NCI-H2081 (cell line): ENCODE measurements around the gene C17orf67.

Experiments
- DNase-seq, 2 experiments: peaks; one replicate each; lab custom pipeline; 2025; lab: John Stamatoyannopoulos, UW

Gene C17orf67, protein sequence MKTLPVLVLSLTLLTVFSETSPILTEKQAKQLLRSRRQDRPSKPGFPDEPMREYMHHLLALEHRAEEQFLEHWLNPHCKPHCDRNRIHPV

DNA sequence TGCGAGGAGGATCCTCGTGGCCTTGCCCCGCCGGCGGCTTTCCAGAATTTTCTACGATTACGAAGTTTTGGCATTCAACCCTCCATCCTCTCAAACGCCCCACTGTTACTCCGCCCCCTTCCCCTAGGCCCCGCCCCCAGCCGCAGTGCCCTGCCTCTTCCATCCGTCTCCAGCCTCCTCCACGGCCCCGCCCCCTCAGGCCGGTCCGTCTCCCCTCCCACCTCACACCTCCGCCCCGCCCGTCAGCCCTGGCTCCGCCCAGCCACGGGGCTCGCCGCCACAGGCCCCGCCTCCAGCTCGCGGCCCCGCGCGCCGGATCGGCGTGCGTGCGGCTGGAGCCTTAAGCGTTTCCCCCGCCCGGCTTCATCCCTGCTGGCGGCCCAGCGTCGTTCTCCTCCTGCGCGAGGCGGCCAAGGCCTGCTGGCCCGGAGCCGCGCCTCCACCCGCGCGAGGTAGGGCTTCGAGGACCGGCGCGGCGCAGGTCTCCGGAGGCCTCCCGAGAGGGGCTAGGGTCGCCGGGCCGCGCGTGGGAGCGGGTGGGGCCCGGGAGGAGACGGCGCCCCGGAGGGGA, at the start of gene C17orf67, which contains the start of gene DGKE:
Gene C17orf67, minus strand, starts transcription at position 112 of the 571 bp plus-strand sequence. CDS start 18,110 bp downstream, outside the sequence.
Gene DGKE, plus strand, starts transcription at position 343 of the 571 bp plus-strand sequence. CDS start 645 bp downstream, outside the sequence.
- peak; percentile 93 to 98 for DNase-seq

DNA sequence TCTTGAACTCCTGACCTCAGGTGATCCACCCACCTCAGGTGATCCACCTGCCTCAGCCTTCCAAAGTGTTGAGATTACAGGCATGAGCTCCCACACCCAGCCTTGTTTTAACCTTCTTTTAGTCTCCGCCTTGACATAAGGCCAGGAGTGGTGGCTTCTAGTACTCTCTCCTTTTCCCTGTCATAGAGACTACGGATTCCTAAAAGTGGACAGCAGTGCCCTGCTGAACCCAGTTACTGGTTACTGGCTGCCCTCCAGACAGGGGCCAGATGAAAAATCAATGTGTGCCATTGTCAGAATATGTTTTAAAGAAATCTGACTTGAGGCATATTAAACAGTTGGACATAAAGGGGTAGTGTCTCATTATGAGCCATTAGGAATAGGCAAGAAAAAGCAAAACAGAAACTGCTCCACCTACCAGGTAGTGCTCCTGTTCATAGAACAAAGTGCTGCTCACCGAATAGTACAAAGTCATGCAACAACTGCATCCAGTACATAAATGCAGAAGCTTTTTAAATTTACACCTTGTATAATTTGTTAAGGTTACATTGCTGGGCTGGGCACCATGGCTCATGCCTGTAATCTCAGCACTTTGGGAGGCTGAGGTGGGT, 48.1 kb upstream of the C17orf67 start:
- no peak for DNase-seq

DNA sequence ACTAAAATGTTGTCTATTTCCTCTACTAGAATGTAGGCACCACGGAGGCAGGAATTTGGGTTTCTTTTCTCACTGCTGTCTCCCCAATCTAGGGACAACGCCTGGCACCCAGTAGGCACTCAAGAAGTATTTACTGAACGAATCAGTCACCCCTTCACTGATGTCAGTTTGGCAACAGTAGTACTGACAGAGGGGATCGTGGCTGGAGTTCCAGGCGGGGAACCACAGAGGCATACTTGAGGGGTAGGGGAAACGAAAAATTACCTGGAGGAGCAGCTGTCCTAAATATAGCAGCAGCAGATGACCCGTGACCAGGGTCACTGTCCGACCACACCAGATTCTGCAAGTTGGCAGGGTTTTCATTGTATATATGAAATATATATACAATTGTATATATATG, 46.9 kb upstream of the C17orf67 start:
- no peak for DNase-seq

DNA sequence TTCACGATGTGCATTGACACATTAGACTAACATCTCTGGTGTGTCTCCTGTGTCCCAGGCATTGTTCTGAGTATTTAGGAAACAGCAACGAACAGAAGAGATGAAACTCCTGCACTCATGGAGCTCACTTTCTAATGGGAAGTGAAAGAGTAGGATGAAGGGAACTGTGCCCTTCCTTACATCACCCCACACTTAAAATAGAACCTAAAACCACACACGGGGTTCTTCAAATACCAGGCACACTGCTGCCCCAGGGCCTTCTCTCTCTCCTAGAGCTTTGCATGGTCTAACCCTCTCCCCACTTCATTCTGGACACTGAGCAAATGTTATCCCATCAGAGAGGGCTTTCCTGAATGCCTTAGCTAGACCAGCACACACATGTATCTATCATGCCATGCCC, 46.4 kb upstream of the C17orf67 start:
- DNase-seq: no peak

DNA sequence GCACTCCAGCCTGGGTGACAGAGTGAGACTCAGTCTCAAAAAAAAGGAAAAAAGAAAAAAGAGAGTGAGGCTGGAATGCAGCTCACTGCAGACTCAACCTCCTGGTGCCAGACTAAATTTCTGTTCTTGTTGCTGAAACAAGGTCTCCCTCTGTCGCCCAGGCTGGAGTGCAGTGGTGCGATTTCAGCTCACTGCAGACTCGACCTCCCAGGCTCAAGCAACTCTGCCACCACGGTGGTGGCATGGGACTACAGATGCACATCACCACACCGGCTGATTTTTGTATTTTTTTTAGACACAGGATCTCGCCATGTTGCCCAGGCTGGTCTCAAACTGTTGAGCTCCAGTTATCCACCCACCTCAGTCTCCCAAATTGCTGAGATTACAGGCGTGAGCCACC, 45.6 kb upstream of the C17orf67 start:
- DNase-seq: no peak

DNA sequence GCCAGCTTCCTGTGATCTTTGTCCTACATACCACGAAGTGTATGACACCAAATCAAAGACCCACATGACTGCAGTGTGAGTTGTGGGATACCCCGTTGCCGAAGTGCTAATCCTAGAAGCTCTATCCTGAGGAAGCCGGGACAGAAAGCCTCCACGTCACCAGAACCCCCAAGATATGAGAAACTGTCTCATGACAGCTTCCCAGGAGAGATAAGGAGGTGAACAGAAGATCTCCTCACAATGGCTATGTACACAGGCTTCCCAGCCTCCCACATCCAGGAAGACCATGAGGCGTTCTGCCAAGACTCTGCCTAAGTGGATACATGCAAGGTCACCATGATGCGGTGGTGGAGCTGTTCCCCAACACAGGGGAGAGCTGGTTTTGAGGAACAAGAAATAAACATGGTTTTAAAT, 43.1 kb upstream of the C17orf67 start:
- no peak for DNase-seq

DNA sequence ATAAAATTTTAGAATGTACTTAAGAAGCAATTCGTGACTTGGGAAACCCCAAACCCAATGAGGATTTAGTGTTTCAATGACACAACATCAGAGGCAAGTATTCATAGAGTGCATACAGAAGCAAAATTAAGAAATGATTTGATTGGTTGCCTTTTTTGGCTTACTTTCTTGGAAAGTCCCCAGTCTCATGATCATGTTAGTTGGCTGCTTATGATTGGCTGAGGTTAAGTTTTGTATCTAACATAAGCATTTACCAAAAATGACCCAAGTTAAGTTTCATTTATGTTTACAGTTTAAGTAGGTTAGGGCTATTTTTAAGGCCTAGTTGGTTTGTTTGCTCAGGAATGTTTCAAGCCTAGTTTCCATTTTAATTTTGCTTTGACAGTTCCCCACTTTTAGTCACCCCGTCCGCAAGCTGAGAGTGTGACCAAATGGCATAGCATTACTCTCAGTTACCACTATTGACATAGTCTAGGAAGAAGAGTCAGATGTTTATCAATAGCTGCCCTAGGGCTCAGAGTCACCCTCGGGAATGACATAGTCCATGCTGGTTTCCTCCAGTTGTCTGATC, 36.4 kb upstream of the C17orf67 start:
- no peak for DNase-seq

DNA sequence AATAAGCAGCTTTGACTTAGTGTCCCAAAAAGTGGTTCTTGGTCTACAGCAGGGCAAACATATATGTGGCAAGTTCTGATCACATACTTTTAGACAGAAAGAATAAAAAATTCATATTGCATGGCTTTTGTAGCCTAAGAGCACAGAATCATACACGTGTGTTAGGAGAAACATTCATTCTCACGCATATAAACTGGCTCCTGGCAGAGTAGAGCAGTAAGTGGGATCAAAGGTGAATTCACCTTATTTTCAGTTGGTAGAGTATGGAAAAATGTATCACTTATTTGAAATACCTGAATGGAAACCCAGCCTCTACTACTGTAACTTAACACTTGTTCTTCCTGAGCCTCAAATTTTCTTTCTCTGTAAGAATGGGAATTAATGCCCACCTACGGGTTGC, 35.0 kb upstream of the C17orf67 start:
- DNase-seq: no peak

DNA sequence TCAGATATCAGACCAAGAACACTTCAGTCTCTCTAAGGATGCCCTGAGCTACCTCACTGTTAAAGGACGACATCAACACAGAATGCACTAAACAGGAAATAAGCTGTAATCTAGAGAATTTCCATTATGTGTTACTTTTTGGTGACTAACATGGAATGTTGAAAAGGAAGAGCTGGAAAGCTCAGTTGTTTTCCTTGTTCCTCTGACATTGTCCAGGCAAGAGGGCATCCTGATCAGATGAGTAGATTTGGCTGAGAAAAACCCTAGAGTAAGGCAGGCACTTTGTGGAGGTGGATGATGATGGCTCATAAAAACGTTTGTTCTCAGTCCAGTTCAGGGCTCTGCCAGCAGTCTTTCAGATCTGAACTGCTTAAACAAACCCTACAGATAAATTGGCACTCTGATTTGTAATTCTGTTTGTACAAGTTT, 34.2 kb upstream of the C17orf67 start:
- DNase-seq: peak in 1 of 2 experiments; percentile 15

DNA sequence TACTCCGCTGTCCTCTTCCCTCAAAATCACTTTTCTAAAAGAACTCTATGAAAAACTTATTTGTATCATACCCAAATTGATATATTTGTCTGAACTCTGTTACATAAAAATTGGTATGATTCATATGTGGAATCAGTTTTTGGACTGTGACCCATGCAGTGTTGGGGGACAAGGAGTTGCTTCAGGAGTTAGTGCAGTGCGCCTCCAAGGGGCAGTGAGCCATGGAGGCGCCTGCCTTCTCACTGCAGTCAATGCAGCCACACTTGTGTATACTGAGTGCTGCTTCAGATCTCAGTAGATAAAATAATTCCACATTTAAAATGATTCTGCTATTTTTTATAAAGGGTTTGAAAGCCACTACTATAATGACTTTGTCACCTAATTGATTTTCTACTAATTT, 32.8 kb upstream of the C17orf67 start:
- DNase-seq: no peak

DNA sequence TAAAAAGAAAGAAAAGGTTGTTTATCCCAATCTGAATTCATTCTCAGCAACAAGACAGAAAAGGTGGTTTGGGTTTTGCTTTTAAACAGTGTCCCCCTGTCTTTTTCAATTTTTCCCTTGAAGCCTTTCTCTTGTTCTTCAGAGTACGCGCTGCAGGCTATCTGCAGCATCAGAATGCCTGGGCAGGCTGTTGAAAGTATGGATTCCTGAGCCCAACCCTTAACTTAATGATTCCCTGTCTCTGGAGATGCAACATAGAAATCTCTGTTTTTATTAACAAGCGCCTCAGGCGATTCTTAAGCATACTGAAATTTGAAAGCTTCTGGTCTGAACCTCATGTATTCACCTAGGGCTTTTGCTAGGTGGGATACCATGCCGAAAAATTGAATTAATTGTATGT, 32.4 kb upstream of the C17orf67 start:
- DNase-seq: no peak

DNA sequence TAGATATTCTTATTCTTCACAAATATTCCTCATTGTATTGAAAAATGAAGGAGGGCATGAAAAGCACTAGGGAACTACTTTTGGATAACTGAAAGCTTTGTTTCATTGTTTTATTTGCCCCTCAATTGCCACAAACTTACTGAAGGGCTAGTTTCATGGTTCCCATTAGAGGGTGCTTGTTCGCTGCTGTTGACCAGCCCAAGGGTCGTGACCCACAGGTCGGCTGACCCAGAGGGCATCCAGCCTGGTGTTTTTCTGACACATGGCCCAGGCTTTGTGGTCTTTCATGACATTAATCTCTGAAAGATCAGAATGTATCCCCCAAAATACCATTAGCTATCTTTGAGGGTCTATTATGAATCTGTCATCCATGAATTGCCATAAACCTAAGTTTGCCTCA, 30.3 kb upstream of the C17orf67 start:
- DNase-seq: no peak

DNA sequence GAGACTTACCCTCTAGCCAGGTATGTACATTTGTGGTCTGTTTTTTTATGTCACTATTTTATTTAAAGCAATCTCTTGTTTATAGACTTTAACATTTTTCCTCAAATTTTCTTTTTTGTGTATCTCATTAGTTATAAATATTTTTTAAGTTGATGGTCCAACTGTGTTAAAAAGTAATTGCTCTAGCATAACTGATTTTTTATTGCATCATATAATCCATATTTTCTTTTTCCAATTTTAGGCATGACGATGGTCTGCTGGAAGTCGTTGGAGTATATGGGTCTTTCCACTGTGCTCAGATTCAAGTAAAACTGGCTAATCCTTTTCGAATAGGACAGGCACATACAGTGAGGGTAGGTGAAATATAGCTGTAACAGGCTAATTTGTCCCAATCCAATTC, 28.2 kb upstream of the C17orf67 start:
- DNase-seq: no peak

DNA sequence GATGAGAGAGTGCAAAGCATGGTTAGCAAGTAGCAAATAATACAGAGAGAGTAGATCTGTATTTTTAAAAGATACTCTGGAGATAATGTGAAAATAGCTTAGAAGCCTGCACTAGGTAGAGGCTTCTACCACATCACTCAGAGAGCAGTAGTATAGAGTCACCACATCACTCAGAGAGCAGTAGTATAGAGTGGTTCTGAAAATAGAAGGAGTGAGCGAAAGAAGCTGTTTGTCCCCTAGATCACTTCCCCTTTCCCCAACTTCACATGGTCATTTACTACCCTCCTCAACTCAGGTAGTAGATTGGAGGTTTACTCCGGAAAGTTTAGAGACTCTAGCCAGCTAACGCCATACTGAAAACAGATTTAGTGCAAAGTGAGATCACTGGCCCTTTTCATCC, 17.3 kb upstream of the C17orf67 start:
- no peak for DNase-seq

DNA sequence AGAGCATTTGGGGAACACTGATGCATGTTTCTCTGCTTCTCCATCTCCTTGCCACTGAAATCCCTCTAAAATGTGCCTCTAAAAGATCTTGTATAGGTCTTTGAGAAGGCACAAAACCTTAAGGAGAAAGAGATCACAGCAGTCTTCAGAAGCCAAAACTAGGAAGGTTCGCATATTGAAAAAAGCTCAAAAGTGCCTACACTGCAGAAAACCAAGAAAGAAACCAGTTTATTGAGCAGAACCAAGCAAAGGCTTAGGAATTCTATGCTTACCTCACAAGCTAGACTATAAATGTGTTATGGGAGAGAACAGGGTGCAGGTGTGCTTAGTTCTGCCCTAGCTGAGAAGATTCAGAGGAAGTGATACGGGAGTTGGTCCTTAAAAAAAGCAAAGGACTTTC, 16.9 kb upstream of the C17orf67 start:
- no peak for DNase-seq

DNA sequence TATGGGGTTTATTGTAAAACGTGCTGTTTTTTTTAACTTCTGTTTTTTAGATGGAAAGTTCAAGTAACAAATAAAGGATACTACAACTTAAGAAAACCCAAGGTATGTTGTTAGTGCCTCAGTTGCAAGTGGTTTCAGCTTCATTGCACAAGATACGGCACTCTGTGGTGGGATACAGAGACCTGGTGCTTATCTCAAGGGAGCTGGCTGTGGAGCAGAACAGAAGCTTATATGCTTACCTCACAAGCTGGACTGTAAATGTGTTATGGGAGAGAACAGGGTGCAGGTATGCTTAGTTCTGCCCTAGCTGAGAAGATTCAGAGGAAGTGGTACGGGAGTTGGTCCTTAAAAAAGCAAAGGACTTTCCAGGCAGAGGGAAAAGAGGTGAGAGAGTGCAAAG, 15.4 kb upstream of the C17orf67 start:
- no peak for DNase-seq

DNA sequence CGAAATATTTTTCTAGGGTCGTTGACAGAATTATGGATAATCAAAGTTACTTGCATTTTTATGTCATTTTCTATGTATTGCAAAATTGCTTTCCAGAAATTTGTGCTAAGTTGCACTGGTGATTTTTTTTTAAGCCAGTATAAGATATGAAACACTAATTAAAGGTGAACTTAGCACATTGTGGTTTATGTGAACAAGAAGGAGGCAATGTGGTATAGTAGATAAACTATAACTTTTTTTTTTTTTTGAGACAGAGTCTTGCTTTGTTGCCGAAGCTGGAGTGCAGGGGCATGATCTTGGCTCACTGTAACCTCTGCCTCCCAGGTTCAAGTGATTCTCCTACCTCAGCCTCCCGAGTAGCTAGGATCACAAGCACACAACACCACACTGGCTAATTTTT, 13.4 kb upstream of the C17orf67 start:
- DNase-seq: no peak

DNA sequence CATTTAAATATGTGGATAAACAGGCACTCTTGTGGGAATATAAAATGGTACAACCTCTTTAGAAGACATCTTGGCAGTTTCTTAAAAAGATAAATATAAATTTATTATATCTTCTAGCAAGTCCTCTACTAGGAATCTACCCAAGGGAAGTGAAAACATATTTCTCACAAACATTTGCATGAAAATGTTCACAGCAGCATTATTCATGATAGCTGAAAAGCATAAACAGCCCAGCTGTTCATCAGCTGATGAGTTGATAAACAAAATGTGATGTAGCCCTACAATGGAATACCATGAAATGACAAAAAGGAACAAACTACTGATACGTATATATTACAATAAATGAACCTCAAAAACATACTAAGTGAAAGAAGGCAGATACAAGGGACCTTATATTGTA, 12.2 kb upstream of the C17orf67 start:
- no peak for DNase-seq

DNA sequence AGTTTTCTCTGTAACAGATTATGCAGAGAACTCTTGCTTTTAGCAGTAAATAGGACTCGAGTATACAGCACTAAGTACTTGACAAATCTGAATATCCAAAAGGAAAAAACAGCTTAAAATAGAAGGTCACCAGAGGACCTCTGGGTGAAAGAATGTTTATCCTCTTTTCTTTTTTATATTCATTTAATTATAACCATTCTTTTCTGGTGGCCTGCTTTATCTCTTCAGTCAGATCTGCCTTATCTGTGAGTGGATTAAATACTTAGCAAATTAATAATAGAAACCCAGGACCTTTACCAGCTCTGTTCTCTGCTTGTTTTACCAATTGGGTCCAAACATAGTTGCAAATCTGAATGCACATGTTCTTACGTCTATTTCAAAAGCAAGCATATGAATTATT, 8.9 kb upstream of the C17orf67 start:
- DNase-seq: no peak

DNA sequence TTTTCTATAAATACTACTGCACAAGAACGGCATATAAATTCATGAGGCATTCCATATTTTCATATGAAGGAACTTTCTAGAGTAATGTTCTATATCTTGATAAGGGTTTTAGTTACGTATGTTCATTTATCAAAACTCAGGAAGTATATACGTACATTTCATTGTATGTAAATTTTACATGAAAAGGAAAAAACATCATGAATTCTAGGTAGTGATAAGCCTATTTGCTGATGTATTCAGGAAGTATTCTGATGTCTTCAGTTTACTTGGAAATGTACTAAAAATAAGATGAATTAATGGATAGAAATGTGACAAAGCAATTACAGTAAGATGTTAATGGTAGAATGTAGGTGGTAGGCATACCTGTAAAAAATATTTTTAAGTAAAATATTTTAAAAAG, 5.0 kb upstream of the C17orf67 start:
- DNase-seq: no peak

DNA sequence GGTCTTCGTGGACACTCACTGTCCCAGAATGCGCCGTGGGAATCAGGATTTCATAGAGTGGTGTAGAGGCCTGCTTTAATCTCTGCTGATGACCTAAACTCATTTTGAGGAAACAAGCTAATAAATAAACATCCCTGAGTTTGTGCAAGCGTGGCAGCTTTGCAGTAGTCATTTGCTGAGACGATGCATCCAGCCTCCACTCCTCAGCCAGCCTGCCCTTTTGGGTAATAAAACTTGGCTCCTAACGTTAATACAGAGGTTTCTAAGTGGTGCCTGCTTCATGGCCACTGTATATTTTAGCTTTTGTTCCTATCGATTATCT, 1.5 kb upstream of the C17orf67 start:
- no peak for DNase-seq

DNA sequence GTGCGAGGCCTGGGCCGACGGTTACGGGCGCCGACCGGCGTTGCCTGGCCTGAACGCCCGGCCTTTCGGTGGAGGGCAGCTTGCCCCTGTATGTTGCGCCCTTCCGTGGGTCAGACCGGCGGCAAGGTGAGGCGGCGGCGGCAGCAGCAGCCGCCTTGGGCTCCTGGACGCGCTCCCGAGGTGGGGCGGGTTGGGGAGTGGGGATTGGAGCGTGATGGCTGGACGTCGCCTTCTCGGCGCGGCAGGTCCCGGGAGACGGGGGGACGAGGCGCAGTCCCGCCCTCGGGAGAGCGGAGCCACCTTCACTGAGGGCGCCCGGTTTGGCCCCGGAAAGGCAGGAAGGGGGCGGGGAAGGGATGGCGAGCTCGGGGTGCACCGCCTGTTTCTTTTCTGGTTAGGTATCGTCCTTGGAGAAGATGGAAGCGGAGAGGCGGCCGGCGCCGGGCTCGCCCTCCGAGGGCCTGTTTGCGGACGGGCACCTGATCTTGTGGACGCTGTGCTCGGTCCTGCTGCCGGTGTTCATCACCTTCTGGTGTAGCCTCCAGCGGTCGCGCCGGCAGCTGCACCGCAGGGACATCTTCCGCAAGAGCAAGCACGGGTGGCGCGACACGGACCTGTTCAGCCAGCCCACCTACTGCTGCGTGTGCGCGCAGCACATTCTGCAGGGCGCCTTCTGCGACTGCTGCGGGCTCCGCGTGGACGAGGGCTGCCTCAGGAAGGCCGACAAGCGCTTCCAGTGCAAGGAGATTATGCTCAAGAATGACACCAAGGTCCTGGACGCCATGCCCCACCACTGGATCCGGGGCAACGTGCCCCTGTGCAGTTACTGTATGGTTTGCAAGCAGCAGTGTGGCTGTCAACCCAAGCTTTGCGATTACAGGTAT, 902 bp upstream of the C17orf67 start:
- peak; percentile 53 to 69 for DNase-seq
